GM21515 (cell line): ENCODE results near the gene PAM.
"Not testable (repeated sequence)": the region's sequence is repeated elsewhere in the genome, so short reads cannot be mapped to it uniquely, and the experiment has no call there.

Source experiments
- ATAC-seq: cut with Tn5 transposase; IDR thresholded peaks from one replicate; pipeline ENCODE4 v1.9.1; 2021; ENCODE audit not compliant: unreplicated experiment

The PAM gene

DNA sequence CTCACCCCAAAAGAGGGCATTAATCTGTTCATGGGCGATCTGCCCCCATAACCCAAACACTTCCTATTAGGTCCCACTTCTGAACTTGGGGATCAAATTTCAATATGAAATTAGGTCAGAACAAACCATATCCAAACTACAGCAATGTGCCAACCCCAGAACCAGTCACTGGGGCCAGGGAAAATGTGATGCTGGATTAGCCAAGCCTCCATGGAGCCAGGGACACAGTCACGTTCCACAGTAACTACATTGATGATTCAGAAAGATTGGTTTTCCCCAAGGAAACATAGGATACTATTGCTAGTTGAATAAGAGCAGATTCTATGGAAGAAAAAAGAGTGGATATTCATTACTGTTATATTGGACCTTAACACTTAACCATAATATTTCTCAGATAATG lies 280.6 kb downstream of the PAM start:
- ATAC-seq = no peak

DNA sequence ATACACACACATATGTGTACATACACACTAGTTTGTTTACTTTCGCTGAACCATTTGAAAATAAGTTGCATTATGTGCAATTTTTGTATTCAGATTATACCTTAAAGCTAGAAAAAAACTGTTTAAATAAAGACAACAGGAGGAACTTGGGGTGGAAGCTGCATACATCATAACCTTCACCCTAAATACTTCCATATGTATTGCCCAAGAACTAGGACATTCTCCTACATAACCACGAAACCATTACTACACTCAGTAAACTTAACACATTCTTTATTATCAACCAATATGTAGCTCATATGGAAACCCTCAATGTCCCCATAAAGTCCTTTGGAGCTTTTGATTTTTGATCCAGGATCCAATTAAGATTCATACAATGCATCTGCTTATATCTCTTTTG lies 281.5 kb downstream of the PAM start:
- no peak for ATAC-seq

DNA sequence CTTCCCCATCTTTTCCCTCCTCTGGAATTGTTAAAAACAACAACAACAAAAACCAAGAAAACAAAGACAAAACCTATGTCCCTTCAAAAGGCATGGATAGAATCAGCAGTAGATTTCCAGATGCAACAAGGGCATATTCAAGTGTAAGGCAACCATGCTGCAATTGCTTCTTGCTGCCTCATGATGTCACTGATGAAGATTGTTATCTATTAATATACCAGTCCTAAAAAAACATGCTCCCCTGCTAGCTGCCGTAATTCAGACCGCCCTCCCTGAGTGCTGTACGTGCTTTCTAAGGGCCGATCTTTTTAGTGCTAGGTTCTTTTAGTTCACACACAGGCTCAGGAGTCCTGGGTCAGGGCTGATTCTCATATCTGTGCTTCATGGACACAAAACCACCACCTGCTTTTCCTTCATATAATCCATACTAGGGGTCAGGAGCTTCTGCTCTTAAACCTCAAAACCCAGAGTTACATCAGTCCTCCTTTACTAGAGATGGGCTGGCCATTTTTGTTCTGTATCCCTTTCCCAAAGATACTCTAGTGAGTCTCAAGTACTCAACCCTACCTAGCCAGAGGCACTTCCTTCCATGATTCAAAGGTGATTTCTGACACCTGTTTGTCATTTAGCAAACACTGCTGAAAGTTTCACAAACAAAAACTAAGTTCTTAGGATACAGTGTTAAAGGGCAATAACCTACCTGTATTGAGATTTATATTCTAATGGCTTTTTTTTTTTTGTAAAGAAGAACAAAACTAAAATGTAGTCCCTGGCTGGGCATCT lies 282.8 kb downstream of the PAM start:
- ATAC-seq = no peak

DNA sequence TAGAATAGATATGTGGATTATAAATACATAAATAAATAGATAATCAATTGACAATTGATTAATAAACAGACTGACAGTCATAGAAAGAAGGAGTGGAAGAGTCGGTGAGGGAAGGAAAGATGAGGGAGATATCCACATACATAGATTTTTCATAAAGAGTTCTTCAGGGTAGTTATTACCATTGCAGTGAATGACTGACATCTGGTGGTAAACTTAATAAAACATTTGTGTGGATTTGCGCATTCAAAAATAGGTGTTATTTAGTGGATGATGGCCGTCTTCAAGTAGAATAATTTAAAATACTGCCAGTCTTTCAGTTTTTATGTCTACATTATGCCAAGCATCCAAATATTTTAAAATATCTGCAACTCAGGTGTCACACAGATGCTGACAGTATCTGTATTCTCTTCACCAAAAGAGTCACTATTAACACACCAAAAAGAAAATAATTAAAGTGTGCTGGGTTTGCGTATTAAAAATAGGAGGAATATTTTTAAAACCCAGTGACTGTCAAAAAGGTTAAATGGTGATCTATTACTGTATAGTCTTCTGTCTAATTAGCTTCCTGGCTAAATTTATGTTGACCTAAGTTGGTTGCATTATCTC lies 286.1 kb downstream of the PAM start:
- ATAC-seq = no peak

DNA sequence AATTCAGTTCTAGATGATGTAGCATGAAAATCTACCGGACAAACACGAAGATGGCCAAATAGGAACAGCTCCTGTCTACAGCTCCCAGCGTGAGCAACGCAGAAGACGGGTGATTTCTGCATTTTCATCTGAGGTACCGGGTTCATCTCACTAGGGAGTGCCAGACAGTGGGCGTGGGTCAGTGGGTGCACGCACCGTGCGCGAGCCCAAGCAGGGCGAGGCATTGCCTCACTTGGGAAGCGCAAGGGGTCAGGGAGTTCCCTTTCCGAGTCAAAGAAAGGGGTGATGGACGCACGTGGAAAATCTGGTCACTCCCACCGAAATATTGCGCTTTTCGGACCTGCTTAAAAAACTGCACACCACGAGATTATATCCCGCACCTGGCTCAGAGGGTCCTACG lies 291.6 kb downstream of the PAM start:
- ATAC-seq = not testable (repeated sequence)

DNA sequence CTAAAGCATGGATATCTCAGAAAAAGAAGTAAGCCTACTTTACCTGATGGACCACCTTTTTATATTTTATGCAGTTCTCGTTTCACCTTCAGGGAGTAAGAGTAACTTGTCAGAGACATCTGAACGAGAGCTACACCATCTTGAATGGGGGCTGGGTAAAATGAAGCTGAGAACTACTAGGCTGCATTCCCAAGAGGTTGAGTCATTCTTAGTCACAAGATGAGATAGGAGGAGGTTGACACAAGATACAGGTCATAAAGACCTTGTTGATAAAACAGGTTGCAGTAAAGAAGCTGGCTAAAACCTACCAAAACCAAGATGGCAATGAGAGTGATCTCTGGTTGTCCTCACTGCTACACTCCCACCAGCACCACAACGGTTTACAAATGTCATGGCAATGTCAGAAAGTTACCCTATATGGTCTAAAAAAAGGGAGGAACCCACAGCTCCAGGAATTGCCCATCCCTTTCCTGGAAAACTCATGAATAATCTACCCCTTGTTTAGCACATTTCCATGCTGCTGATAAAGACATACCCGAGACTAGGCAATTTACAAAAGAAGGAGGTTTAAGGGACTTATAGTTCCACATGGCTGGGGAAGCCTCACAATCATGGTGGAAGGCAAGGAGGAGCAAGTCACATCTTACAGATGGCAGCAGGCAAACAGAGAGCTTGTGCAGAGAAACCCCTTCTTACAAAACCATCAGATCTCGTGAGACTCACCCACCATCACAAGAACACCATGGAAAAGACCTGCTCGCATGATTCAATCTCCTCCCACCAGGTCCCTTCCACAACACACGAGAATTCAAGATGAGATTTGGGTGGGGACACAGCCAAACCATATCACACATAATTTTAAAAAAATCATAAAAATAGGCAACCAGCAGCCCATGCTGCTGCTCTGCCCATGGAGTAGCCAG lies 302.4 kb downstream of the PAM start:
- ATAC-seq = no peak

DNA sequence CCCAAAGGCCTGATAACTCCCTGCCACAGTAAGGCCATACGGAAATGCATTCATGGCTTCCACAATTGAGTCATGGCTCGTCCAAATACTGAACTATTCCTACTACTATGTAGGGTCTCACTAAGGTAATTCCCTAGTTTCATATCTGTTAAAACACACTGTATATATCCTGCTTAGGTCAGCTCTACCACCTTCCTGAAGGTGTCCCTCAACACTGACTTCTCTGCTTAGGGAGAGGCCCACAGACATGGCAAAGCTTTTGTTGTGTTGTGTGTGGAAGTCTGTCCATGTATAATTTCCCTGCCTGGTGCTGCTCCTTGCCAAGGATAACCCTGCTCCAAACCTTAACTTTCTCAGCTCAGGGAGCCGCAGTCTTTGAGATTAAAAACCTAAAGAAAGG lies 304.4 kb downstream of the PAM start:
- ATAC-seq = no peak

DNA sequence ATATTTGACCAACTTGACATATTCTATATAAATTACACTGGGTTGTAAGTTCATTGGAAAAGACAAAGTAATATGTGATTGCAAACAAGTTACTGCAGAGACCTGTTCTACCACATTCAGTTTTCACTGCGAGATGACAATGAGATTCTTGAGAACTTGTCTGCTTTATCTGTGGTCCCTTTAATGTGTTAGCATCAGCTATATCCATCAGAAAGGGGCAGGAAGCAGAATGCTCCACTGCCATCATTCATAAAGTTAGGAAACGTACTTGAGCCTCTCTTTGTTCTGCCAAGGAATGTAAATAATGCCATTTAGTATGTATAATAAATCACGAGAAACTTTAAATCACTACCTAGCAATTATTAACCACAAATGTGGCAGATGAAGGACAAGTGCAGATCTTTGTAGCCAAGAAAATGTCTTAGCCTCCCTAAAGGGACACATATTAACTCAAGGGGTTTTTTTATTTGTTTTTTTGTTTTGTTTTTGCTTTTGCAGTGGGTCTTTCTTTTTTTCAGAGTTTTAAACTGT lies 305.4 kb downstream of the PAM start:
- no peak for ATAC-seq

DNA sequence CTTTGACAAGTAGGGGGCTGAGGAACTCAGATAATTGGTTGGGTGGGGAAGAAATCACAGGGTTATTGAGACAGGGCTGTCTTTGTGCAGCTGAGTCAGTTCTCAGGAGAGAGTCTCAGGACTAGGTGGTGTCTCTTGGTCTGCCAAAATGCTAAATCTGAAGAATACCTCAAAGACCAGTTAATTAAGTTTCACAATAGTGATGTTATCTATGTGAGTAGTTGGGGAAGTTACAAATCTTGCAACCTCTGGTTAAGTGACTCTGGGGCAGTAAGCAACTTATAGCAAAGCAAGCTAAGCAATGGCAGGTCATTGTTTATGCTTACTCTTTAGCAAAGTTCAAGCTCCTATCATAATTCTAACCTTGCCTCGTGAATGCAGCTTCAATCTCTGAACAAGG lies 311.2 kb downstream of the PAM start:
- ATAC-seq = no peak

DNA sequence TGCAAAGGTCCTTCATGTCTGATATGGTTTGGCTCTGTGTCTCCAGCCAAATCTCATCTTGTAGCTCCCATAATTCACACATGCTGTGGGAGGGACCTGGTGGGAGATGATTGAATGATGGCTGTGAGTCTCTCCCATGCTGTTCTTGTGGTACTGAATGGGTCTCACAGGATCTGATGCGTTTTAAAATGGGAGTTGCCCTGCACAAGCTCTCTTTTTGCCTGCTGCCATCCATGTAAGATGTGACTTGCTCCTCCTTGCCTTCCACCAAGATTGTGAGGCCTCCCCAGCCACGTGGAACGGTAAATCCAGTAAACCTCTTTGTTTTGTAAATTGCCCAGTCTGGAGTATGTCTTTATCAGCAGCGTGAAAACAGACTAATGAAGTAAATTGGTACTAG lies 318.4 kb downstream of the PAM start:
- ATAC-seq = not testable (repeated sequence)

DNA sequence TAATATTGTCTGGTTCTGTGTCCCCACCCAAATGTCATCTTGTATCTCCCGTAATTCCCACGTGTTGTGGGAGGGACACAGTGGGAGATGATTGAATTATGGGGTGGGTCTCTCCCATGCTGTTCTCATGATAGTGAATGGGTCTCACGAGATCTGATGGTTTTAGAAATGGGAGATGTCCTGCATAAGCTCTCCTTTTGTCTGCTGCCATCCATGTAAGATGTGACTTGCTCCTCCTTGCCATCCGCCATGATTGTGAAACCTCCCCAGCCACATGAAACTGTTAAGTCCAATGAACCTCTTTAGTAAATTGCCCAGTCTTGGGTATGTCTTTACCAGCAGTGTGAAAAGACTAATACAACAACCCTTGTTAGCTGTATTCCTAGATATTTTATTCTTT lies 320.3 kb downstream of the PAM start:
- no peak for ATAC-seq
